Liver (tissue), 9 donors: ENCODE results near the gene EEF1B2. TPM values are rescaled to one million over a fixed set of nuclear protein-coding genes. Genes with fewer than 3 reads are reported as not detected.

Experiments
- DNase-seq: peaks from one replicate; pipeline ENCODE4 v3.0.0-alpha.2; 2017; ENCODE audit warnings: low spot score
- H3K27ac ChIP-seq, 2 donors: one replicate each; pipeline ENCODE4 v1.7.0; 2013; ENCODE audit warnings: inconsistent platforms in 2 of 2, low read length in 2 of 2, control low read depth in 1 of 2, low read depth in 1 of 2, mild to moderate bottlenecking in 1 of 2
- H3K27me3 ChIP-seq, 4 donors: one replicate each; pipeline versions ENCODE4 v1.6.1 to v1.7.0; 2013; ENCODE audit warnings: low read length in 3 of 4, inconsistent platforms in 1 of 4, mild to moderate bottlenecking in 1 of 4, moderate library complexity in 1 of 4; ENCODE audit not compliant: control insufficient read depth in 4 of 4, insufficient read depth in 4 of 4
- H3K36me3 ChIP-seq, 4 donors: one replicate each; pipeline versions ENCODE4 v1.6.1 to v1.7.0; 2013; ENCODE audit warnings: low read length in 3 of 4, mild to moderate bottlenecking in 3 of 4, low read depth in 1 of 4, moderate library complexity in 1 of 4; ENCODE audit not compliant: control insufficient read depth in 4 of 4, insufficient read depth in 3 of 4
- H3K4me1 ChIP-seq, 4 donors: one replicate each; pipeline versions ENCODE4 v1.6.1 to v1.7.0; 2013; ENCODE audit warnings: low read length in 3 of 4, mild to moderate bottlenecking in 3 of 4, moderate library complexity in 1 of 4; ENCODE audit not compliant: control insufficient read depth in 4 of 4, insufficient read depth in 4 of 4
- H3K4me3 ChIP-seq, 3 donors: one replicate each; pipeline versions ENCODE4 v1.6.1 to v1.7.0; 2013; ENCODE audit warnings: low read length in 3 of 3, control low read depth in 1 of 3, low read depth in 1 of 3, mild to moderate bottlenecking in 1 of 3
- H3K9ac ChIP-seq, 2 donors: one replicate each; pipeline ENCODE4 v1.7.0; 2013; ENCODE audit warnings: low read length in 2 of 2, mild to moderate bottlenecking in 2 of 2, moderate library complexity in 2 of 2, control low read depth in 1 of 2, low read depth in 1 of 2
- H3K9me3 ChIP-seq, 4 donors: one replicate each; pipeline versions ENCODE4 v1.6.1 to v1.7.0; 2013; ENCODE audit warnings: low read length in 3 of 4; ENCODE audit not compliant: control insufficient read depth in 4 of 4
- CTCF ChIP-seq: fragments of 150-350 bp; IDR thresholded peaks from 2 replicates; pipeline ENCODE4 v1.5.1; 2017; ENCODE audit warnings: improper control_type of control experiment, low read depth, low read length; ENCODE audit not compliant: missing input control
- EGR1 ChIP-seq, 2 donors: IDR thresholded peaks; 2 replicates each; pipeline ENCODE4 v1.6.1; 2016 to 2018; ENCODE audit warnings: antibody characterized with exemption in 2 of 2, low read depth in 2 of 2
- FOXA1 ChIP-seq: IDR thresholded peaks from 2 replicates; pipeline ENCODE4 v1.6.1; 2016; ENCODE audit warnings: antibody characterized with exemption
- FOXA2 ChIP-seq: IDR thresholded peaks from 2 replicates; pipeline ENCODE4 v1.6.1; 2016; ENCODE audit warnings: antibody characterized with exemption
- HNF4A ChIP-seq, 2 donors: conservative IDR thresholded peaks; 2 replicates each; pipeline ENCODE4 v1.6.1; 2016; ENCODE audit warnings: antibody characterized with exemption in 2 of 2, mild to moderate bottlenecking in 2 of 2
- MAX ChIP-seq: IDR thresholded peaks from 2 replicates; pipeline ENCODE4 v1.6.1; 2016; ENCODE audit warnings: antibody characterized with exemption
- NR2F2 ChIP-seq: IDR thresholded peaks from 2 replicates; pipeline ENCODE4 v1.6.1; 2016; ENCODE audit warnings: antibody characterized with exemption
- RAD21 ChIP-seq, 2 donors: IDR thresholded peaks; 2 replicates each; pipeline ENCODE4 v1.6.1; 2016; ENCODE audit warnings: antibody characterized with exemption in 2 of 2, mild to moderate bottlenecking in 2 of 2
- REST ChIP-seq: IDR thresholded peaks from 2 replicates; pipeline ENCODE4 v1.6.1; 2016; ENCODE audit warnings: antibody characterized with exemption, mild to moderate bottlenecking
- TAF1 ChIP-seq: conservative IDR thresholded peaks from 2 replicates; pipeline ENCODE4 v1.6.1; 2016; ENCODE audit warnings: antibody characterized with exemption, mild to moderate bottlenecking
- YY1 ChIP-seq: IDR thresholded peaks from 2 replicates; pipeline ENCODE4 v1.6.1; 2016; ENCODE audit warnings: antibody characterized with exemption, mild to moderate bottlenecking
- ZBTB33 ChIP-seq: IDR thresholded peaks from 2 replicates; pipeline ENCODE4 v1.6.1; 2016; ENCODE audit warnings: antibody characterized with exemption
- WGBS: extraction: QIAGEN DNeasy Blood & Tissue Kit; methylation state at CpG from one replicate; pipeline ENCODE4 v1.1.7; 2013; 5-methylcytosine and 5-hydroxymethylcytosine counted together
- polyA plus RNA-seq, 2 donors: library from polyadenylated mRNA; stranded (reverse) in 1 of 2; unstranded in 1 of 2; fragments of 200-250 nt in 1 of 2; fragments of >200 nt in 1 of 2; fragmentation: Nextera tagmentation in 1 of 2; extraction: Ambion mirVana in 1 of 2; gene quantifications; one replicate each; pipeline versions ENCODE4 v1.2.1 to v1.2.3, GENCODE V29; 2013 to 2015
- total RNA-seq, 2 donors: library from RNA; depleted of rRNA; stranded (reverse); fragments of >200 nt; gene quantifications; one replicate each; pipeline ENCODE4 v1.2.3, GENCODE V29; 2014
- donor health status: healthy.
- donor health status: healthy.
- donor health status: healthy.
- donor health status: healthy.
- donor health status: healthy.

The EEF1B2 gene
- total and polyA plus RNA-seq, 4 donors, result 143 to 365 (median 257) TPM

DNA sequence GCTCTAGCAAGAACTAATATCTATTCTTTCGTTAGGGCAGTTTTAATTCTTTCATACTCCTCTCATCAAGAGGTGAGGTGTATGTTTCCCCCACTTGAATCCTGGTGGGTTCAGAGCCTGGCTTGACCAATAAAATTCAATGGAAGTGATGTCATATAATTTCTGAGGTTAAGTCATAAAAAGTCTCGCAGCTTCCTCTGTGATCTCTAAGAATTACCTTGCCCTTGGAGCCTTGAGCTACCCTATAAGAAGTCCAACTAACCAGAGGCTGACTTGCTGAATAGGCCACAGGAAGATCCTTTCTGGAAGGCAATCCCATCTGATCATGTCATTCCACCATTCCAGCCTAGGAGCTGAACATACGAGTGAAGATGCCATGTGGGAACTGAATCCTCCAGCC, 47.6 kb upstream of the EEF1B2 start:
- H3K27ac ChIP-seq, result no peak overlapping the region
- TF ChIP-seq FOXA2 (no peak), FOXA1 (no peak), REST (no peak), NR2F2 (no peak), ZBTB33 (no peak), HNF4A (conservative IDR thresholded peaks at IDR 0.05) (no peak), CTCF (no peak), EGR1 (IDR thresholded peaks at IDR 0.05; ENCODE audit: low read depth in 2 of 2) (no peak), YY1 (no peak), RAD21 (IDR thresholded peaks at IDR 0.05) (no peak), TAF1 (no peak)
- no peak for DNase-seq
- no peaks in the 10 kb centered on the region for H3K27me3 ChIP-seq
- no peak overlapping the region for H3K9ac ChIP-seq
- no peaks in the 10 kb centered on the region for H3K4me1 ChIP-seq
- WGBS, result 97% methylated on average over 3 of the region's 3 CpGs
- no peak overlapping the region for H3K4me3 ChIP-seq
- H3K36me3 ChIP-seq, result peaks cover 0 to 7% (median 2%) of the 10 kb centered on the region in 4 donors
- no peaks in the 10 kb centered on the region for H3K9me3 ChIP-seq

- no peak overlapping the region for H3K4me3 ChIP-seq
- WGBS, result 95% methylated on average over 7 of the region's 7 CpGs
Measured at GRCh38 chr2:206112846-206113547, 46.7 kb upstream of the EEF1B2 start.

More at GRCh38 chr2:206112846-206113547, 46.7 kb upstream of the EEF1B2 start:
- Histone ChIP-seq H3K27ac (no peak overlapping the region), H3K9me3 (no peaks in the 10 kb centered on the region), H3K4me1 (no peaks in the 10 kb centered on the region), H3K27me3 (no peaks in the 10 kb centered on the region), H3K9ac (no peak overlapping the region), H3K36me3 (peaks cover 0 to 7% (median 3%) of the 10 kb centered on the region in 4 donors)
- no peak for TF ChIP-seq REST
- no peak for TF ChIP-seq MAX
- TF ChIP-seq TAF1, result no peak
- TF ChIP-seq ZBTB33, result no peak
- TF ChIP-seq FOXA1, result no peak
- DNase-seq, result no peak
